COLO668 (cell line): Measurements from ENCODE around the gene ACOT9.
"Not testable (repeated sequence)": the region's sequence is repeated elsewhere in the genome, so short reads cannot be mapped to it uniquely, and the experiment has no call there.

Experiments
- DNase-seq: peaks from one replicate; lab custom pipeline; 2025; ENCODE audit not compliant: unreplicated experiment; lab: John Stamatoyannopoulos, UW

Gene ACOT9

DNA sequence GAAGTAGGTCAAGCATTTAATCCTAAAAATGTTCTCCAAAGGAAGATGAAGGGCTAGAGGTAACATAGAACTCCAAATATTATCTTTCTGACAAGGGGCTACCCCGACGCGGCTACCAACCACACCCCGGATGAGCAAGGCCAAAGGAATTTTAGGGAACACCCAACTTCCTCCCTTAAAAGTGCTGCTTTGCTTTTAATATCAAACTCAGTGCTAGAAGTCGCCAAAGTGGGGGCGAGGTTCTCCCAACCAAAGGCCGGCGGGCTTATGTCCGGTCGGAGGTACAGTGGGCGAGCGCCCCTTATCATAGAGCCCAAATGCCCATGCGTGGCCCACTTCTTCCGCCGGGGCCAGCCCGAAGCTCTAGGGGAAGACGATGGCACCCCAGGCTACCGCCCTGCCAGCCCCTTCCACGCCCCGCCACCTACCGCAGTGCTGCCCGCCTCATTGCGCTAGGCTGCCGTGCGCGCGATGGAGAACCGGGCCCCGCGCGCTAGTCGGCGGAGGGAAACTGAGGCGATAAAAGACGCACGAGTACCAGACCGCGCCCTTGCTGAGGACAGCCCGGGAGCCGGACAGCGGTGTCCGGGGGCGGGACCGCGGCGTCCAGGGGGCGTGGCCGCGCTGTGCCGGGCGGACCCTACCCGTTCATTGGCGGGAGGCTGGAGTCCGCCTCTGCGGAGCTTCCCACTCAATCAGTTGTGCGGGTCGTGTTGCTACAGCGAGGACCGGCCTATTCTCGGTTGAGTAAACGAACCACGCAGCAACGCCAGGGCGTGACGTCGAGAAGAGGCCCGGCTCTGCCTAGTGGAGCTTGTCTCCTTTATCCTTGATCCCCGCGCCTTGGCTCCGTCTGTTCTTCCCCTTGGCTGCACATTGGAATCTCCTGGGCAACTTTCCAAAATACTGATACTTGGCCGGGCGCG is at the start of gene ACOT9:
Gene ACOT9 (minus strand): TSS at position 580 of the 926 bp plus-strand sequence. CDS start 132 bp downstream, at position 448.
- peak; percentile 76 for DNase-seq

DNA sequence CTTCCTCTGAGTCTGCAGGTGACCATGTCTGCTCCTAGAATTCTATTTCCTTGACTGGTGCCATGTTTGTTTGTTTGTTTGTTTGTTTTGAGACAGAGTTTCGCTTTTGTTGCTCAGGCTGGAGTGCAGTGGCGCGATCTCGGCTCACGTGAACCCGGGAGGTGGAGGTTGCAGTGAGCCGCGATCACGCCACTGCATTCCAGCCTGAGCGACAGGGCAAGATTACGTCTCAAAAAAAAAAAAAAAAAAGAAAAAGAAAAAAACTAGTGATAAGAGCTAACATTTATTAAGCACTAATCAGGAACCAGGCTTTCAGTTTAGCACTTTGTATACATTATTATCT is 47.0 kb upstream of the ACOT9 start:
- DNase-seq: no peak

DNA sequence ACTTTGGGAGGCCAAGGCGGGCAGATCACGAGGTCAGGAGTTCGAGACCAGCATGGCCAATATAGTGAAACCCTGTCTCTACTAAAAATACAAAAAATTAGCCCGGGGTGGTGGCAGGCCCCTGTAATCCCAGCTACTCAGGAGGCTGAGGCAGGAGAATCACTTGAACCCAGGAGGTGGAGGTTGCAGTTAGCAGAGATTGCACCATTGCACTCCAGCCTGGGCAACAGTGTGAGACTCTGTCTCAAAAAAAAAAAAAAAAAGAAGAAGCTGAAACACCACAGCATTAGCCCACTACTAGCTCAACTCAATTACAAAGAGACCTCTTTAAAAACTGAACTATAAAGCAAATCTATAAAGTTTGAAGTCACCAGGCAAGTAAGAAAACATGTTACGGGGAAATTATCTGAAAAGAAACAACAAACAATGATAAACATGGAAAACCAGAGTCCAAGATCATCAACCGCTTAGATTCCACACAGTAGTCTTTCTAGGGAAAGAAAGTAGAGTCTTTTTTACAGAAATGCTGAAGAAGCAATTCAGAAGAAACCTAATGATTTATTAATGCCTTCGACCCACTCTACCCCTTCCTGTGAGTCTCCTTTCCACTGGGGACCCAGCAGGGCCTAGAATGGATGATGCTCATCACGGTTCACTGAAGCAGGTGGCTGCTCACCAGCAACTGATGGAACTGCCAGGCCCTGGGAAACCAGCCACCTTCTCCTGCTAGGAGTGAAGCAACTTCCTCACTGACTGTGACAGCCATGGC is 46.5 kb upstream of the ACOT9 start:
- no peak for DNase-seq

- no peak for DNase-seq
Observed at GRCh38 chrX:23788946-23789345, 45.9 kb upstream of the ACOT9 start.

GRCh38 chrX:23788521-23788920 is 45.4 kb upstream of the ACOT9 start:
- DNase-seq: no peak

DNA sequence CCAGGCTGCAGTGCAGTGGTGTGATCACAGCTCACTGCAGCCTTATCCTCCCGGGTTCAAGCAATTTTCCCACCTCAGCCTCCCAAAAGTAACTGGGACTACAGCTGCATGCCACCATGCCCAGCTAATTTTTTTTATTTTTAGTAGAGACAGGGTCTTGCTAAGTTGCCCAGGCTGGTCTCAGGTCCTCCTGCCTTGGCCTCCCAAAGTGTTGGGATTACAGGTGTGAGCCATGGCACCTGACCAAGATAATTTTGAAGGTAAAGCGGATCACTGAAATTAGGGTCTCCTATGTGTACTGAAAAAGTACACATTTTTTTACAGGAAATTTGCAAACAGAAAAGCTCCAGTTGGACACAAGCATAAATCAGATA is 44.7 kb upstream of the ACOT9 start:
- DNase-seq: no peak

GRCh38 chrX:23786268-23786815 is 43.3 kb upstream of the ACOT9 start:
- no peak for DNase-seq

DNA sequence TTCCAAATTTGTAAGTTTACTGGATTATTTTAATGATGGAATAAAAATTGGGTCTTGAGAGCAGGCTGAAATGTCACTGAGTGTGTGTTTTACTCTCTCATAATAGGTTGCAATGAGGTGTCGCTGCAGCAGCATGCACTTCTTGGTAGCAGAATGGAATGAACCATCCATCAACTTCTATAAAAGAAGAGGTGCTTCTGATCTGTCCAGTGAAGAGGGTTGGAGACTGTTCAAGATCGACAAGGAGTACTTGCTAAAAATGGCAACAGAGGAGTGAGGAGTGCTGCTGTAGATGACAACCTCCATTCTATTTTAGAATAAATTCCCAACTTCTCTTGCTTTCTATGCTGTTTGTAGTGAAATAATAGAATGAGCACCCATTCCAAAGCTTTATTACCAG is 42.5 kb upstream of the ACOT9 start:
- no peak for DNase-seq

DNA sequence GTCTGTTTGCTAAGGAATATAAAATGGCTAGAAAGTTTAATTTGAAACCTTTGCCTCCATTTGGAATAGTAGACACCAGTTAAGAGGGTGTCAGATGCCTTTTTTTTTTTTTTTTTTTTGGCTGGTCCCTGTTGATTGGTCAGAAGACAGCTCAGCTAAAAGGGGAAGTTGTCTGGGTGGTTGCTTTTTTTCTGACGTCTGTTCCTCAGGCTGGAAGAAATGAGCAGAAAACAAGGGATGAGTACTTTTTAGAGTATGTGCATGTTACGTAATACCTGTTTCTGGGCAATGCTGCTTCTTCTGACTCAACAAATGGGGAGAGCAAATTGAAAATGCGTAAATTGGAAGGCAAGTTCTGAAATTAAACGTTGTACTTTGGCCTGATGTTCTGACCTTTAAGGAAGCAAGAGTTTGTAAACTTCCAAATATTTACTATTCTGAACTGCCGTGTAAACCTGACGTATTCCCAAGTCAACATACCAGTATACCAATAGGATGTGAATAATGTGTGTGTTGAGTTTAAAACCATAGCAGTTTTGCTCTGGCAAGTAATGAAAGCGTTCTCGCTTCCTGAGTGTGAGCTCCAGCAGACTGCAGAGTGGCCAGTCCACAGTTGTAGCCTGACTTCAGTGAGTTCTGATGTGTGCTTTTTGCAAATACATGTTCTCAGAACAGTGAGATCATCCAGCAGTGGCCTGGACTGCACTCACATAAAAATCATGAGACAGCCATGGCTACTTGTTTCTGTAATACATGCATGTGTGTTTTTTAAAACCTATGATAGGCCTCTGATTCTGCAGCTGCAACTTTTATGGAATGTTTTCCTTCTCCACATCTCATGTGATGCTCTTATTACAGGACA is 41.6 kb upstream of the ACOT9 start:
- DNase-seq: no peak

GRCh38 chrX:23783589-23784469 is 40.8 kb upstream of the ACOT9 start:
- DNase-seq: no peak

- DNase-seq: peak; percentile 97
Observed at GRCh38 chrX:23782863-23783588, 40.0 kb upstream of the ACOT9 start, which contains the start of gene SAT1. TSS of gene SAT1 (plus strand) at chrX:23783173. CDS start at chrX:23783352, 179 bp downstream.

- no peak for DNase-seq
Observed at GRCh38 chrX:23782455-23782854, 39.4 kb upstream of the ACOT9 start.

DNA sequence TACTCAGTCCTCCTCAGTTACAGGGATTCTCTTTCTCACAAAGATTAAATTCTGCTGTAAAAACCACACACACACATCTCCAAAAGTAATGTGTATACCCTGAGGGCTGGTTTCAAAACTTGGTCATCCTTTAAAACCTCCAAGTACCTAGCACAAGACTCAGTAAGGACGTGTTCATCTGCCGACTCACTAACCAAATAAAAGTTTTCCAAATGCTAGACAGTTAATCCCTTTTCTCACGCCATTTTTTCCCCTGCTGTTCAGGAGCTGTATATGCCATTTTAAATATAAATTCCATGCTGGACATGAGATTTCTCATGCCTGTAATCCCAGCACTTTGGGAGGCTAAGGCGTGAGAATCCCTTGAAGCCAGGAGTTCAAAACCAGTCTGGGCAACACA is 35.9 kb upstream of the ACOT9 start:
- no peak for DNase-seq

GRCh38 chrX:23776363-23776762 is 33.3 kb upstream of the ACOT9 start:
- DNase-seq: no peak

DNA sequence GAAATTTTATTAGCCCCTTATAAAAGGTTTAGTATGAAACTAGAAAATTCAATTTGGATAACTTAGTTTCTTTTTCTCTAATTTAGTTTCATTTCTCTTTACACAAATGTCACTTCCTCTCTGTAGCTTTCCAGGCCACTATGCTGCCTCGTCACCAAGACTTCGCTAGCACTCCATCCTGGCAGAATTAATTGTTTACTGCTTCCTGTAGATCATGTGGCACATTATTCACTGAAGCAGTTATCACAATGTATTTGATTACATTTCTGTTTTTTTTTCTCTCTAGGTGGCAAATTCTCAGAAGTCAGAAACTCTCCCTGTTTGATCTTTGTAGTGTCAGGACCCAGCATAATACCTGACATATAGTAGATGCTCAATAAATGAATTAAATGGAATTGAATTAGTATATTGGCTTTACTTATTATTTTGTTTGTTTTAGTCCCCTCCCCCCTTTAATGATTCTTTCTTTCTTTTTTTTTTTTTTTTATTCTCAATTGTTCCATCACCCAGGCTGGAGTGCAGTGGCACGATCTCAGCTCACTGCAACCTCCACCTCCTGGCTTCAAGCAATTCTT is 30.6 kb upstream of the ACOT9 start:
- no peak for DNase-seq

DNA sequence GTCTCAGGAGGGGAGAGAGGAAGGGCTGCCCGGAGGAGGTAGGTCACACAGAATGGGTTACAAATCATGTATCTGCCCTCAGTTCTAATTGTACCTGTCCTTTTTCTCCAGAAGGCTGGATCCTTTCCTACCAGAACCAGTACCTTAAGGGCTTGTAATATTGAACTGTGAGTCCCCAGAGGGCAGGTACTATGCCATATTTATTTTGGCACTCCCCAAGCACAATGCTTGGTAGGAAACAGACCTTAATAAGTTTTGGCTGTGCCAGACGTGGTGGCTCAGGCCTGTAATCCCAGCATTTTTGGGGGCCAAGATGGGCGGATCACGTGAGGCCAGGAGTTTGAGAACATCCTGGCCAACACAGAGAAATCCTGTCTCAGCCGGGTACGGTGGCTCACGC is 28.0 kb upstream of the ACOT9 start:
- DNase-seq: not testable (repeated sequence)

- DNase-seq: no peak
Observed at GRCh38 chrX:23770142-23770541, 27.1 kb upstream of the ACOT9 start.

DNA sequence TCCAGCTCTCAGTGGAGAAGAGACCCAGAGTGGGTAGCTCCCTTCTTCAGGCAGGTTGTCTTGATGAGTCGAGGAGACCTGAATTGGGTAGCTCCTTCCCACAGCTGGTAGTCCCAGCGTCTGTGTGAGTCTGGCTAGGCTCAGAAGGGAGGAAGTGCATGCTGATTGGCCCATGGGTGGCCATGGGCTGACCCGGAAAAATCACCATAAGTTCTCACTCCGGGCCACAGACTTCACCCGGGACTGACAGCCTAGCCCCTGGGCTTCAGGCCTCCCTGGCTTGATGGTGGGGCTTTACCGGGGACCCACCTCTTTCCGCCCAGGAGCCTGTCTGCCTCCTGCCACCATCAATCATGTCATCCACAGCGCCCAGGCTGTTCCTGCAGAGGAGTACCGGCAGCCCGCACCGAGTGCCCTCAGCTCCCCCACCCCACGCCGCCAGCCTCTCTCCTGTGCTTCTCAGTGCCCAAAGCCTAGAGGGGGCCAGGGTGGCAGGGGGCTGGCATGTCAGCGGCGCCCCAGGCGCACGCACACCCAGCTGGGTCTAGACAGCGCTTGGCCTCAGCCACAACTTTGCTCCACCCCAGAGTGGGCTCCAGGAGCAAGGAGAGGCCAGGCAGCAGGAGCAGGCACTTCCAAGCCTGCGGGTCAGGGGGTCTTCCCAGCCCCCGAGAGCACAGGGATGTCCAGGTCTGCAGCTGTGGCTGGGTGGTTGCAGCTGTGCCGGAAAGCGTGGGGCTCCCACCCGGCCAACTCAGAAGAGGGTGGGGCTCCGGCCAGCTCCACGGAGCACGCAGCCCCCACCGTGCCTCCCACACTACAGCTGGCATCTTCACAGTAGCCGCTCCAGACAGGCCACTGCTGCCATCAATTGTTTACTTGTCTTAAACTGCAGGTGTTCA is 23.8 kb upstream of the ACOT9 start:
- DNase-seq: peak; percentile 53
